Choroid plexus epithelial cell (primary cell): ENCODE measurements around the gene RASD2.

Experiments used
- DNase-seq: peaks from one replicate; pipeline ENCODE4 v3.0.0-alpha.2; 2010; ENCODE audit warnings: low read depth
- H3K4me3 ChIP-seq: 2 replicates; pipeline ENCODE4 v1.5.1; 2011; ENCODE audit warnings: low read depth, mild to moderate bottlenecking, control low read depth, low read length, moderate library complexity
- CTCF ChIP-seq: conservative IDR thresholded peaks from 2 replicates; pipeline ENCODE4 v1.5.1; 2011; ENCODE audit warnings: low read depth, mild to moderate bottlenecking, control low read depth, inconsistent platforms, low read length, moderate library complexity

RASD2 gene

DNA sequence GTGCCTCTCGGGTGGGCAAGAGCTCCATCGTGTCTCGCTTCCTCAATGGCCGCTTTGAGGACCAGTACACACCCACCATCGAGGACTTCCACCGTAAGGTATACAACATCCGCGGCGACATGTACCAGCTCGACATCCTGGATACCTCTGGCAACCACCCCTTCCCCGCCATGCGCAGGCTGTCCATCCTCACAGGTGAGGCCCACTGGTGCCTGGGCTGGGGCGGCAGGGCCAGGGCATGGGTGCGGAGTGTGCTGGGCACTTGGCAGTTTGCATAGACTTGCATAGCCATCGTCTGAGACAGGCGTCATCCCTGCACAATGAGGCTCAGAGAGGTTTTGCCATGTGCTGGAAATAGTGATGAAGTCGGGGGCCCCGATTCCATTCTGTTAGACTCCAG is 6.3 kb downstream of the RASD2 start:
- TF ChIP-seq CTCF, result no peak
- no peak for DNase-seq
- no peak overlapping the region for H3K4me3 ChIP-seq

DNA sequence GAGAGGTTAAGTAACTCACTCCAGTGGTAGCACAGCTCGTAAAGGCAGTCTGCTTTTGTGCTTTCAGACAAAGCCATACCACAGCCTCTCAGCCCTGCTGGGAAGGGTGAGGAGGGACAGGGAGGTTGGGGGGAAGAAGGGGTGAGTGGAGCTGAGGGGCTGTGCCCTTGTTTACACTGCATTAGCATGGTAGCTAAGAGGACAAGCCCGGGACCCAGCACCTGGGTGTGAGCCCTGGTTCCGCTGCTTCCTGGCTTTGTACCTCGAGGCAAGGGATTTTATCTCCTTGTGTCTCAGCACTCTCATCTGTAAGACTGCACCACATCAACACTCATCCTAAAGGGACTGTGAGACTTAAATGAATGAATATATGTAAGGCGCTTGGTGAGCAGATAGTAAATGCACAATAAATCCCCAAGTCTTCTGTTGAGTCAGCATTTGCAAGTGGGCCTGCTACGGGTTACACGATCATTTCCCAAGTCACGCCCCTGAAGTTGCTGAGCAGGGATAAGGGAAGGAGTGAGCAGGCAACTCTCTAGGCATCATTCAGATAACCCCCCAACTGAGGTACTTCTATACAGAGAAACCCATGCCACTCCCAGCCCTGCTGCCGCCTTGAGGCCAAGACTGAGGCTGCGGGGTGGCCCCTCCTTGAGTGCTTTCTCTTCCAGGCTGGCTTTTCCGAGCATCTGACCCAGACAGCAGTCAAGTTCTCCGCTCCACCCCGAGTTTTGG is 7.5 kb downstream of the RASD2 start:
- TF ChIP-seq CTCF, result peak; percentile 49
- peak; percentile 20 for DNase-seq
- H3K4me3 ChIP-seq, result no peak overlapping the region

GRCh38 chr22:35548722-35549112 is 8.1 kb downstream of the RASD2 start:
- no peak overlapping the region for H3K4me3 ChIP-seq
- no peak for TF ChIP-seq CTCF
- no peak for DNase-seq

DNA sequence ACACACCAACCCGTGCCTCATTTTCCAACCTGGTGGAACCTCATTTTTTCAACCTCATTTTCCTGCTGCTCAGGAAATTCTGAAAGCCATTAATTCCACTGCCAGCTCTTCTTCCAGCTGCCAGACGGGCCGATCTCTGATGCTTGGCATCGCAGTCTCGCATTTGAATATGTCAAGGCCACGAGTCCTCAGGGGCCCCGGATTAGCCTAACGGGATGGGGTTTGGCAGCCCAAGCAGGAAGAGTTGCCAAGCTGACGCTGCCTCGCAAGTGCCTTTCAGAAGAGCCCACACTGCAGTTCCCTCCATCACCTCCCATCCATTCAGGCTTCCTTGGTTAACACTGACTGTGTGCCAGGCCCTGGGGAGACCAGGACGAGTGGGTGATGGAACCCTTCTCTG is 8.7 kb downstream of the RASD2 start:
- H3K4me3 ChIP-seq, result no peak overlapping the region
- DNase-seq, result no peak
- no peak for TF ChIP-seq CTCF

- no peak for DNase-seq
- TF ChIP-seq CTCF, result no peak
- H3K4me3 ChIP-seq, result no peak overlapping the region
Observed at GRCh38 chr22:35551549-35552177, 11.0 kb downstream of the RASD2 start.

- H3K4me3 ChIP-seq, result no peak overlapping the region
- TF ChIP-seq CTCF, result no peak
- peak; percentile 79 for DNase-seq
Observed at GRCh38 chr22:35552196-35552842, 11.7 kb downstream of the RASD2 start.
